GM23338 (cell line): ENCODE measurements around the gene PIK3C2G. TPM values are rescaled to one million over a fixed set of nuclear protein-coding genes. Genes with fewer than 3 reads are reported as not detected.

Experiments
- ATAC-seq: fragments of 200-7000 bp; cut with Tn5 transposase; 3 replicates; pipeline ENCODE4 v1.9.1; 2020
- DNase-seq: peaks from one replicate; pipeline ENCODE4 v3.0.0-alpha.2; 2015; ENCODE audit warnings: low spot score
- H2AFZ ChIP-seq: fragments of 200-600 bp; sonication (generic); 2 replicates; pipeline ENCODE4 v1.8.0; 2016; ENCODE audit warnings: antibody characterized with exemption, mild to moderate bottlenecking, moderate library complexity
- H3F3A ChIP-seq: fragments of 200-600 bp; sonication (generic); replicated peaks from 2 replicates; pipeline ENCODE4 v1.8.0; 2017; ENCODE audit warnings: antibody characterized with exemption, mixed run types, low read depth
- H3K27ac ChIP-seq: fragments of 200-600 bp; sonication (generic); 2 replicates; pipeline ENCODE4 v1.6.1; 2016; ENCODE audit warnings: low read depth
- H3K27me3 ChIP-seq: fragments of 200-600 bp; sonication (generic); 2 replicates; pipeline ENCODE4 v1.8.0; 2016; ENCODE audit warnings: mild to moderate bottlenecking, mixed run types, moderate library complexity; ENCODE audit not compliant: insufficient read depth
- H3K36me3 ChIP-seq: fragments of 200-600 bp; sonication (generic); 2 replicates; pipeline ENCODE4 v1.8.0; 2016; ENCODE audit warnings: mild to moderate bottlenecking; ENCODE audit not compliant: insufficient read depth
- H3K4me1 ChIP-seq: fragments of 200-600 bp; sonication (generic); 2 replicates; pipeline ENCODE4 v1.8.0; 2016; ENCODE audit warnings: mild to moderate bottlenecking, moderate library complexity; ENCODE audit not compliant: insufficient read depth
- H3K4me2 ChIP-seq: fragments of 200-600 bp; sonication (generic); 2 replicates; pipeline ENCODE4 v1.7.1; 2017; ENCODE audit warnings: mixed run types
- H3K4me3 ChIP-seq: fragments of 200-600 bp; sonication (generic); 2 replicates; pipeline ENCODE4 v1.6.1; 2016; ENCODE audit warnings: mixed run types
- H3K79me2 ChIP-seq: fragments of 200-600 bp; sonication (generic); replicated peaks from 2 replicates; pipeline ENCODE4 v1.8.0; 2017; ENCODE audit warnings: mild to moderate bottlenecking; ENCODE audit not compliant: insufficient read depth
- H3K9me2 ChIP-seq: fragments of 200-600 bp; sonication (generic); 2 replicates; pipeline ENCODE4 v1.8.0; 2017; ENCODE audit not compliant: insufficient read depth
- H4K20me1 ChIP-seq: fragments of 200-600 bp; sonication (generic); replicated peaks from 2 replicates; pipeline ENCODE4 v1.8.0; 2017; ENCODE audit warnings: mild to moderate bottlenecking; ENCODE audit not compliant: insufficient read depth
- H3K27ac Mint-ChIP-seq: 2 replicates; pipeline ENCODE4 v1.8.0; 2020; ENCODE audit warnings: inconsistent platforms, mild to moderate bottlenecking, moderate library complexity, mixed read lengths
- H3K27me3 Mint-ChIP-seq: 3 replicates; pipeline ENCODE4 v1.8.0; 2022; ENCODE audit warnings: low read depth, mild to moderate bottlenecking, moderate library complexity, mixed read lengths, inconsistent platforms; ENCODE audit not compliant: insufficient read depth, poor library complexity
- H3K36me3 Mint-ChIP-seq: 3 replicates; pipeline ENCODE4 v1.8.0; 2021; ENCODE audit warnings: low read depth, mild to moderate bottlenecking, inconsistent platforms, moderate library complexity, mixed read lengths
- H3K4me1 Mint-ChIP-seq: 3 replicates; pipeline ENCODE4 v1.8.0; 2020; ENCODE audit warnings: mild to moderate bottlenecking, inconsistent platforms, mixed read lengths
- H3K4me3 Mint-ChIP-seq: 3 replicates; pipeline ENCODE4 v1.8.0; 2021; ENCODE audit warnings: moderate library complexity, mild to moderate bottlenecking, inconsistent platforms, mixed read lengths
- H3K9me3 Mint-ChIP-seq: 3 replicates; pipeline ENCODE4 v1.8.0; 2020; ENCODE audit warnings: moderate library complexity, mild to moderate bottlenecking, inconsistent platforms, mixed read lengths
- CREB1 ChIP-seq: fragments of 250-450 bp; sonication (Bioruptor Pico); IDR thresholded peaks from 2 replicates; pipeline ENCODE4 v1.5.0; 2020; ENCODE audit warnings: low read depth, mild to moderate bottlenecking, moderate library complexity
- ETS1 ChIP-seq: IDR thresholded peaks from 2 replicates; pipeline ENCODE4 v1.6.1; 2016; ENCODE audit warnings: antibody characterized with exemption
- EZH2 ChIP-seq: fragments of 200-600 bp; sonication (generic); IDR thresholded peaks from one replicate; pipeline ENCODE4 v1.8.0; 2017; ENCODE audit warnings: antibody characterized with exemption, mild to moderate bottlenecking, low read depth; ENCODE audit not compliant: unreplicated experiment
- EZH2phosphoT487 ChIP-seq: fragments of 200-600 bp; sonication (generic); IDR thresholded peaks from one replicate; pipeline ENCODE4 v1.8.1; 2018; ENCODE audit warnings: antibody characterized with exemption; ENCODE audit not compliant: unreplicated experiment
- NANOG ChIP-seq: IDR thresholded peaks from 2 replicates; pipeline ENCODE4 v1.6.1; 2016; ENCODE audit warnings: antibody characterized with exemption, borderline replicate concordance
- POLR2AphosphoS5 ChIP-seq: IDR thresholded peaks from 2 replicates; pipeline ENCODE4 v1.6.1; 2016; ENCODE audit warnings: antibody characterized with exemption, low read depth
- REST ChIP-seq: IDR thresholded peaks from one replicate; pipeline ENCODE4 v1.6.1; 2018; ENCODE audit warnings: antibody characterized with exemption; ENCODE audit not compliant: unreplicated experiment
- STAT1 ChIP-seq: IDR thresholded peaks from one replicate; pipeline ENCODE4 v1.6.1; 2016; ENCODE audit warnings: antibody characterized with exemption; ENCODE audit not compliant: unreplicated experiment
- ZNF114 ChIP-seq: fragments of 250-450 bp; sonication (Bioruptor Pico); IDR thresholded peaks from 2 replicates; pipeline ENCODE4 v1.5.0; 2020; ENCODE audit warnings: mild to moderate bottlenecking, moderate library complexity
- ZNF331 ChIP-seq: fragments of 250-450 bp; sonication (Bioruptor Pico); IDR thresholded peaks from 2 replicates; pipeline ENCODE4 v1.5.0; 2020; ENCODE audit warnings: low read depth, mild to moderate bottlenecking, moderate library complexity
- ZNF462 ChIP-seq: fragments of 250-450 bp; sonication (Bioruptor Pico); IDR thresholded peaks from 2 replicates; pipeline ENCODE4 v1.5.0; 2020; ENCODE audit warnings: mild to moderate bottlenecking, moderate library complexity
- polyA plus RNA-seq: library from polyadenylated mRNA; unstranded; fragments of >200 nt; fragmentation: Nextera tagmentation; extraction: Ambion mirVana; gene quantifications from 2 replicates; pipeline ENCODE4 v1.2.1, GENCODE V29; 2016
- total RNA-seq: library from RNA; depleted of rRNA; stranded (reverse); fragments of >200 nt; shearing (Covaris generic); gene quantifications from 2 replicates; pipeline ENCODE4 v1.2.3, GENCODE V29; 2014

The PIK3C2G gene
- total and polyA plus RNA-seq, 2 experiments from 2014 or later = not detected

- Mint-ChIP-seq H3K36me3 (peaks cover 3% of the 10 kb centered on the region), H3K27ac (no peak overlapping the region), H3K4me1 (peaks cover 8% of the 10 kb centered on the region), H3K4me3 (no peak overlapping the region), H3K27me3 (no peaks in the 10 kb centered on the region), H3K9me3 (peaks cover 10% of the 10 kb centered on the region)
- ATAC-seq (no peak), DNase-seq (no peak)
- H3F3A ChIP-seq = no peaks in the 10 kb centered on the region
- no peak overlapping the region for H3K27ac ChIP-seq
- H3K9me2 ChIP-seq = peaks cover 28% of the 10 kb centered on the region
- TF ChIP-seq POLR2AphosphoS5 = no peak
- no peak for TF ChIP-seq ZNF331 (CRISPR knock-in tag)
- TF ChIP-seq STAT1 = no peak
- TF ChIP-seq ZNF114 (CRISPR knock-in tag) = no peak
- no peak for TF ChIP-seq ETS1
- no peak for TF ChIP-seq EZH2phosphoT487
- no peak for TF ChIP-seq EZH2
- no peak for TF ChIP-seq NANOG
- peaks cover 3% of the 10 kb centered on the region; the same call in 1 of the 2 replicates for H3K4me1 ChIP-seq
- no peaks in the 10 kb centered on the region for H3K27me3 ChIP-seq
- no peaks in the 10 kb centered on the region for H3K79me2 ChIP-seq
- H2AFZ ChIP-seq = no peak overlapping the region
- no peak overlapping the region for H3K4me2 ChIP-seq
- no peaks in the 10 kb centered on the region for H3K36me3 ChIP-seq
- H3K4me3 ChIP-seq = no peak overlapping the region
- H4K20me1 ChIP-seq = no peaks in the 10 kb centered on the region
Observed at GRCh38 chr12:18521461-18521860, 260.1 kb downstream of the PIK3C2G start.

GRCh38 chr12:18522806-18523205, 261.5 kb downstream of the PIK3C2G start:
- no peaks in the 10 kb centered on the region for H3K27me3 ChIP-seq
- H3K9me2 ChIP-seq = peaks cover 23% of the 10 kb centered on the region
- no peak overlapping the region for H3K27ac ChIP-seq
- no peaks in the 10 kb centered on the region for H3F3A ChIP-seq
- Mint-ChIP-seq H3K36me3 (peaks cover 3% of the 10 kb centered on the region), H3K27ac (no peak overlapping the region), H3K4me1 (no peaks in the 10 kb centered on the region), H3K4me3 (no peak overlapping the region), H3K9me3 (peaks cover 10% of the 10 kb centered on the region), H3K27me3 (no peaks in the 10 kb centered on the region)
- H4K20me1 ChIP-seq = no peaks in the 10 kb centered on the region
- no peak for DNase-seq
- no peak overlapping the region for H2AFZ ChIP-seq
- H3K79me2 ChIP-seq = no peaks in the 10 kb centered on the region
- H3K4me3 ChIP-seq = no peak overlapping the region
- no peak overlapping the region for H3K4me2 ChIP-seq
- no peaks in the 10 kb centered on the region for H3K4me1 ChIP-seq
- H3K36me3 ChIP-seq = no peaks in the 10 kb centered on the region
- ATAC-seq = no peak
- no peak for TF ChIP-seq CREB1
- no peak for TF ChIP-seq ZNF462 (CRISPR knock-in tag)
- TF ChIP-seq REST = no peak
- no peak for TF ChIP-seq ETS1
